Occipital lobe (tissue), 3 donors: Measurements from ENCODE around the gene BTD. TPM values are rescaled to one million over a fixed set of nuclear protein-coding genes. Genes with fewer than 3 reads are reported as not detected.

Source experiments
- DNase-seq: peaks from one replicate; lab custom pipeline; 2025; lab: John Stamatoyannopoulos, UW
- small RNA-seq: library from RNA; depleted of rRNA; stranded (forward); fragments of <200 nt; gene quantifications from one replicate; pipeline ENCODE3, GENCODE V24; 2014
- total RNA-seq: library from RNA; depleted of rRNA; stranded (reverse); fragments of >200 nt; gene quantifications from one replicate; pipeline ENCODE4 v1.2.3, GENCODE V29; 2014

BTD gene
- total RNA-seq, 1 donor from 2014 or later = 19.5 TPM

DNA sequence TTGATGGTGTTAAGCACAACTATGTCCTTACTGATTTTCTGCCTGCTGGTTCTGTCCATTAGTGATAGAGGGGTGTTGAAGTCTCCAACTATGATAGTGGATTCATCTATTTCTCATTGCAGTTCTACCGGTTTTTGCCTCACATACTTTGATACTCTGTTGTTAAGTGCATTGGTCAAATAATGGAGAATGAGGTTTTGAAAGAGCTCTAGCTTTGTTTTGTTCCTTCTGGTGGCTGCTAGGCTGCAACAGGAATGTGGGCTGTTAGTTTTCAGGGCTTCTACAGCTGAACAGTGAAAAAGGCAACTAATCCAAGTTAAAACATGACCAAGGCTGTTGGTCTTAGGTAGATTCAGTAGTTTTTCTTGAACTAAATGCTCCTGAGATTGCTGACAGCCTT is 62.6 kb downstream of the BTD start:
- DNase-seq = no peak

DNA sequence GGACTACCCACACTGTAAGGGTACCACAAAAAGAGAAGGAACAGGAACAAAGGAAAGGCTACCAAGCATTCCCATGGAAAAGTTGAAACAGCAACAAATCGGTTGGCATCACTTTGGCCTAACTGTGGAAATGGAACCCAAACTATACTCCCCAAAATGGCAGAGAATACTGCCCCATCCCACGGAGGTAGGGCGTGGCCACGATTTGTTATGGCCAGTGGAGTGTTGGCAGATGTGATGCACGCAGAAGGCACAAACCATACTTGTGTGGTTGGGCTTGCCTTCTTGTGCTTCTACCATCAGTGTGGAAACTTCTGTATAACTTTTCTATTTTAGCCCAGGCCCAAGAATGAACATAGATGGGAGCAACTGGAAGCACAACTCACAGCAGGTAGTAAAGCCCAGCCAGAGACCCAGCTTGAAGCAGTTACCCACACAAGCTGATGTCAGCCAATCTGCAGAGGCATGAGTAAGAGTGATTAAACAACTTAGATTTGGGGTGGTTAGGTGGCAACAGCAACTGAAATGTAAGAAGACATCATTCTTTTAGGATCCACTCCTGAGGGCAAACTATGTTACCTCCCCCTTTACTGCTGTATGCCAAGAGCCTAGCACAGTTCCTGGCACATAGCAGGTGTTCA is 64.1 kb downstream of the BTD start:
- no peak for DNase-seq

DNA sequence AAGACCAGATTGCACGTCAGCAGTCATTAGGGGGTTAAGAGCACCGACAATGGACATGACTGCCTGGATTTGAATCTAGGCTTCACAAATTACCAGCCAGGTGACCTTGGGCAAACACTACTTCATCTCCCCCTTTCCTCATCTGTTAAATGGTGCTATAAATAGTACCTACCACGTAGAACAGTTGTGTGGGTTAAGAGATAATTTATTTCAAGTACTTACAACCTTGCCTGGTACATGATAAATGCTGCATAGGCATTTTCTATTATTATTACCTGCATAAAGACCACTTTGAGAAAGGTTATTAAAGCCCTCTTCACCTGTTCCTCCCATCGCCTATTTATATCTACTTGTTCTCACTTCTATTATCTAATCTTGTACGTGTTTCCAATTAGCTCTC is 64.7 kb downstream of the BTD start:
- no peak for DNase-seq

DNA sequence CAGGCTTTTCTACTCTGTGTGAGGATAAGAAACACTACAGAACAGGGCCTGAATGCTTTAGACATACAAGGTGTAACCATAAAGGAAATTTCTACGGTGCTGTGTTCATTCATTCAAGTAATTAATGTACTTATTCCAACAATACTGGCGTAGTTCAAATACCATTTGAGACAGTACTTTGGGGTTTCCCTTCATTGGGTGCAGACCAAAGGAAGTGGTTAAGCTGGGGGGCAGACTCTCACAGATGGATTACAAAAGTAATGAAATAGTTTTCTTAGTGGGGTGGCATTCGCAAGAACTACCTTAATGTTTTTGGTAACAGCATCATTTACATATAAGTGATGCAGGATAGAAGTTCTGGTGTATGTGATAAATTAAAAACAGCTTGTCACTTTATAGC is 65.9 kb downstream of the BTD start:
- DNase-seq = no peak

DNA sequence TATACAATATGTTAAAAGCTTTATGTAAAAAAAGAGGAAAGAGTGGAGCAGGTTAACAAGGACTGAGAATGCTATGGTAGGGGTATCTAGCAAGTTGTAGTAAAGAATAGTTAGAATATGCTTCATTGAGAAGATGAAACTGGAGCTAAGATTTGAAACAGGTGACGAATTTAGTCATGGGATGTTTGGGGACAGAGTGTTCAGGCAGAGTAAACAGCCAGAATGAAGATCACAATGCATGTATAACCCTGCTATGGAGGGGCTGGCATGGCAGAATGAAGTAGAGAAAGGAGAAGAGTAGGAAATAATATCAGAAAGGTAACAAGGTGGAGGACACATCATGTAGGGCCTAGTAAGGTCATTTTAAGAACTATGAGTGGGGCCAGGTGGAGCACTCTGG is 72.0 kb downstream of the BTD start:
- no peak for DNase-seq

DNA sequence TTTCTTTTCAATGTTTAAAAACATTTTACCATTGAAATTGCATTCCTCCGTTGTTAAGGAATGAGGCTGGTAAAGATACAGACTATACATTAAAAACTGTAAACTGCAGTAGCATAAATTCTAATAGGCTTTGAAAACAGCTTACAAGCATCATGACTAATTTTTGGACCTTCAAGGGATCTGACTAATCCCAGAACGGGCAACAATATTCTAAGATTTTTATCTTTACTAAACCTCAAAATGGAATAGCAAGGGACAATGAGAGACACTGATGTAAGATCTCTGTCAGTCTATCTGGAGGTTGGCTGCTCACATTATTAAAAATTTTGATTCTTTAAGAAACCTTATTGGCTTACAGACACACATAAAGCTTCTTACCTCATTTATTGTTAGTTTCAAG is 74.7 kb downstream of the BTD start:
- no peak for DNase-seq

DNA sequence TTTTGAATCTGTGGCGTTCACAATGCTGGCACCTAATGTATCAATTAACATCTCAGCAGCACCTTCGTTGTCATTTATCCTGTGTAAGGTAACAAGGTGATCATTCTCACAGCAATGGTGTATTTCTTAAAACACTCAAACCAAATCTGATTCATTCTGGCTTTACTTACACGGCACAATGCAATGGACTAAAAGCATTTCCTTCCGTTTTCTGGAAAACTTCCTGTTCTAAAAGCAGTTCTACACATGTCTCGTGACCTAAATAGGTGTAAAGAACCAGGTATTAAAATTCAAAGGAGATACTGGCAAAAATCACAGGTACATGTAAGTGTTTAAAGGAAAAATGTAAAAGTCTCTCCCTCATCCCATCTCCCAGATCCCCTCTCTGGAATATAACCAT is 77.8 kb downstream of the BTD start:
- no peak for DNase-seq

DNA sequence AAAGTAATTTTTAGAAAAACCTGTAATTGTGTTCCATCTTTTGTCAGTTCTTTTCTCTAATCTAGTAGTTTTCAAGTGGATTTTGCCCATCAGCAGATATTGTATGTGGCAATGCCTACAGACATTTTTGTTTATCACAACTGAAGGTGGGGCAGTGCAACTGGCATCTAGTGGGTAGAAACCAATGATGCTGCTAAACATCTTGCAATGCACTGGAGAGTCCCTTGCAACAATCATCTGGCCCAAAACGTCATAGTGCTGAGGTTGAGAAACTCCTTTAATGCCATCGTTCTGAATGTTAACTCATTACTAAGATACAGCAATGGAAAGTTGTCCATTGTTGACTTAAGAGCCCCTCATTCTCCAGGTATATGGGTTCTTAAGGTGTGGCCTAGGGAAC is 80.1 kb downstream of the BTD start:
- no peak for DNase-seq

DNA sequence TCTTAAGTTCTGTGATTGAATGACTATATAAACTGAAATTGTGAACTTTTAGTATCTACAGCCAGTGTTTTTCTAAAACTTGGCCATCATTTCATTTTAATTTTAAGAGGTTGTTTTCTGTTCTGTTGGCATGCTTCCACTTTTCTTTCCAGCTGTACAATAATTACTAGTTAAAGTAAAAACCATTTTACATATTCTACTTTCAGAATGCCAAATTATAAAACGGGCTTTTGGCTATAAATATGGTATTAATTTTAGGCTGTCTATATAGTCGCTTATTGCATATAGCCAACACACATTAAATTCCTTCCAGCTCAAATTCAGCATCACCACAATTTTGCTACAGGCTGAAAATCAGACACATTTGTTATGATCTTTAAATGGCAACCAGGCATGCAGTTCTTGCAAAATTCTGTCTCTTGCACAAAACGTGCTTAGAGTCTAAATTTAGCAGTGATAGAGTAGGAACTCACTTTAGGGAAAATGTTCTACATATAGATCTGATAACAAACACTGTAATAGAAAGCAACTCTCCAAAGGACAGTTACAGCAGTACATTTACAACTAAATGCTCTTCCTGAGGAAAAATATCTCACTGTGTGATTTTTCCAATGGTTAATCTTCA is 81.1 kb downstream of the BTD start:
- DNase-seq = no peak

DNA sequence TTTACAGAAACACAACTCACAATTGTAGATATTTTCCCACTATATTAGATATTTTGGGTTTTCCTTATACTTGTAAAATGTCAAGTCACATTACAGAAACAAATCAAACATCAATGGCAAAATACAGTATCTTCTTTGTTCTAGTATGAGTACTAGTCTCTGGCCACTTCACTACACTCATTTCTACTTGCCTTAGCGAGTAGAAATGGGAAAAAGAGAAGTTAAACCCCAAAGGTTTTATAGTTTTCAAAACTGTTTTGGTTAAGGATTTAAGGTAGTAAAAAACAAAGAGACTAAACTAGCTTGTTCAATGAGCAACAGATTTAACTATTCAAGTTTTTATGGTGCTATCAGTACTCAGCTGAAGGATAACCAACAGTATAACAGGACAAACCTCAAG is 81.7 kb downstream of the BTD start:
- DNase-seq = no peak

DNA sequence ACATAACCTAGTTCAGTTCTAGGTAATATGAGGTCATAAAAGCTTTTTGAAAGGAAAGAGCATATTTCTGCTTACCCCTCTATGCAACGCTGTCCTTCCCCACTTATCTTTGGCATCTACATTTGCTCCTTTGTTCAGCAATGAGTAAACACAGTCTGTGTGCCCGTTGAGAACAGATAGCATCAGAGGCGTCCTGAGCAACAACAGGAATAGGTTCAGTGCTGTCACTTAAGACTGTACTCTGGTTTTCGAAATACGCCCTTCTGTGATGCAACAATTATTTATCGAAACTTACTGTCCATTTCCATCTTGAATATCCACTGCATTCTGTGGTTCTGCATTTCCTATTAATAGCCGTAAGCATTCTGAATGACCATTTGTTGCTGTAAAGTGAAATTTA is 84.4 kb downstream of the BTD start:
- DNase-seq = no peak

DNA sequence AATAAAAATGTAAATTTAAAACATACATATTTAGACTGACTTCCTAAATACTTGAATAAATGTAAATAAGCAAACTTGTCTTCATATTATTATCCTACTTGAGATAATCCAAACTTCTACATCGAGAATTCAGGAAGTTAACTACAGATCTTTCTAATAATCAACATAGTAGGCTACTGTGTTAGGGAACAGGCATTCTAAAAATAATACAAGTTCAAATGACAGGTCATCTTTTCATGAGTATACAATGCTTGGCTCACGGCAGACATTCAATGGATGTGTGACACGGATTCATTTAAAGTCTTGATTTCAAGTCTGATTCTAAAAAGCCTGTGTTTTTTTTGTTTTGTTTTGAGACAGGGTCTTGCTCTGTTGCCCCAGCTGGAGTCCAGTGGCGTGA is 88.7 kb downstream of the BTD start:
- DNase-seq = no peak

DNA sequence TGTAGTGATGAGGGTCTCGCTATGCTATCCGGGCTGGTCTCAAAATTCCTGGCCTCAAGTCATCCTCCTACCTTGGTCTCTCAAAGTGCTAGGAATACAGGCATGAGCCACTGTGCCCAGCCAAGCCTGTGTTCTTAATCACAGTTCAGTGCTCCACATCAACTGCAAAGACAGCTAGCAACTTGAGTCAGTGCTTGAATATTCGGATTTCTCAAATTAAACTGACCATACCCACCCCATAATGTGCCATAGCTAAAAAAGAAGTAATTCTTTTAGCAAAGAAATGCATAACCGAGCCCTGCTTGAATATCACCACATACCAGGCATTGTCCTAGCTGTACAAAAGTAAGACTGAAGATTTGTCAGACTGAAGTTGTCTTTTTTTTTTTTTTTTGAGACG is 89.2 kb downstream of the BTD start:
- DNase-seq = no peak

DNA sequence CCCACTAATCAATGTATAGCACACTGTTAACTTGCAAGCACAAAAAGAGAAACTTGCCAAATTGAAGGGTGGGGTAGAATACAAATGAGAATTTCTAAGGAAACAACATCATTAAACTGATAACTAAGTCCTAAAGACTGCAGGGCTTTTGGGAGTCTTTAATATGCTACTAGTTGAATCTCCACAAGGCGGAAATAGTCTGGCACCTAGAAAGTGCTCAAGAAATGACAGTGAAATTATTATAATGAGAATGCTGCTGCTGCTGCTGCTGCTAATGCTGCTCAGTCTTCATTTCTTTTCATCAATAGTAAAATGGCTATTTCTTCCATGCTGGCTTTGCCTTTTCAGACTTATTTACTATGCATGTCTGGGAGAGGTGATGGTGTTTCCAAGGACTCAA is 91.8 kb downstream of the BTD start:
- DNase-seq = no peak

DNA sequence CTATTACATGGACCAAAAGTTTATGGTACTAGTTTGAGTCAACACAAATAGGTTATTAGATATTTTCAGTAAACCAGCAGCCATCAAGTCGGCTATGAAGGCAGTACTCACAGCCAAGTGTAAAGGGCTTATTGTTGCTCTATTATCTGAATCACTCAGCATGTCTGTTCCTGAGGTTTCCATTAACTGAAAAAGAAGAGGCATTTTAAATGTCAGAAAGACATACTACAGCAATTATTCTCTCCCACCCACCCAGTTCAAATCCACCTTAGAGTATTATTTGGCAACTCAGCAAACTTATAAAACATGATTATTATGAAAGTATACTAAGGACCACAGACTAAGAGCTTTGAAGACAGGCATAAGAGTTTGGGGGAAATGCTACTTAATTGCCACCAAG is 93.1 kb downstream of the BTD start:
- DNase-seq = no peak

Small RNA genes lying within 50 kb of the gene (small RNA-seq; reads per million reads assigned to genes)
- not detected for gene MIR3134

Other genes with a start within 250 kb of the BTD start
- gene METTL6, start 174.2 kb upstream of the BTD start, total RNA-seq = 89.2 TPM
- gene EAF1, start 174.1 kb upstream of the BTD start, total RNA-seq = 30.7 TPM
- gene COLQ, start 80.0 kb upstream of the BTD start, total RNA-seq = 3.0 TPM
- gene HACL1, start 176 bp upstream of the BTD start, total RNA-seq = 38.4 TPM
- gene ANKRD28, start 196.2 kb downstream of the BTD start, total RNA-seq = 105 TPM